Measurements from ENCODE around the gene DGKG.

The DGKG gene

GRCh38 chr3:186318135-186318534, 43.9 kb downstream of the DGKG start:
- no peak for DNase-seq (ENCODE audit: low read depth)

DNA sequence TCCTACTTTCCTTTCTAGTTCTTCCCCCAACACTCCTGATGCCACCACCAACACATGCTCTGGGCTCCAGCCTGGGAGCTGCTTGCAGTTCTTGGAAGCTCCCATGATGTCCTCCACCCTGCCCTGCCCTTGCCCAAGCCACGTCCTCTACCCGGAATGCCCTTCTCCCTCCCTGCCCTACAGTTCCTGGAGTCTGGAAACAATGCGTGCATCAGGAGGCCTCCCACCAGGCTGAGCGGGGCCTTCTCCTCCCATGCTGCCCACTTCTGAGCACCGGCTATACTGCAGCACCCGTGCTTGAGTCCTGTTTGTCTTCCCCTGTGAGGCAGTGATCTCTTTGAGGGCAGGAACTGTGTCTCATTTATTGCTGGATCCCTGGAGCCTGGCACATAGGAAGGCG, 44.6 kb downstream of the DGKG start:
- no peak for DNase-seq (ENCODE audit: low read depth)

DNA sequence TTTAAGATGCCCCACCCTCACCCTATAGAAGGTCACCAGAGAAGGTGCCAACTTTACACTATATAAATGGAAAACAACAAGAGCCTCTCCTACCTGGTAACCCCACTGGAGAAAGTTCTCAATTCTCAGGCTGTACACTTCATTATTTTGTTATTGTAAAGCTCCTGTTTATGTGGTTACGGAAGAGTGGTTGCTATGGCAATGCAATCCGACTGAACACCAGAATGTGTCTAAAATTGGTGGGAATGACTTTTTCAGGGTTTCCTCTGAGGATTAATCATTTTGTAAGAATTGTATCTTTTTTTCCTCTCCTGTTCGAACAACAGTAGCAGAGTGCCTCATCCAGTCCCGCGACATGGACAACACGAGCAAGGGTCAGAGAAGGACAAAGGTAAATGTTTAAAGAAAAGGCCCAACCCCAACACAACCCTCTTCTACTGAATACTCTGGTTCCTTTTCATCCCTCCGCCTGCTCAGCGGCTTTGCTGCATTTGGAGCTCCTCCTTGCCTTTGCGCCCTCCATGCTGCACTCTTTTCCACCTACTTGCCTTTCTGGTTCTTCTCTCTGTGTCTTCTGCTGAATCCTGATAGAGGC, 45.3 kb downstream of the DGKG start:
- no peak for DNase-seq (ENCODE audit: low read depth)

- no peak for DNase-seq (ENCODE audit: low read depth)
These were observed 46.3 kb downstream of the DGKG start for GRCh38 chr3:186315581-186316354.

- no peak for DNase-seq (ENCODE audit: low read depth)
These were observed 47.1 kb downstream of the DGKG start for GRCh38 chr3:186314896-186315295.

- no peak for DNase-seq (ENCODE audit: low read depth)
These were observed 50.6 kb downstream of the DGKG start for GRCh38 chr3:186311441-186311840.

DNA sequence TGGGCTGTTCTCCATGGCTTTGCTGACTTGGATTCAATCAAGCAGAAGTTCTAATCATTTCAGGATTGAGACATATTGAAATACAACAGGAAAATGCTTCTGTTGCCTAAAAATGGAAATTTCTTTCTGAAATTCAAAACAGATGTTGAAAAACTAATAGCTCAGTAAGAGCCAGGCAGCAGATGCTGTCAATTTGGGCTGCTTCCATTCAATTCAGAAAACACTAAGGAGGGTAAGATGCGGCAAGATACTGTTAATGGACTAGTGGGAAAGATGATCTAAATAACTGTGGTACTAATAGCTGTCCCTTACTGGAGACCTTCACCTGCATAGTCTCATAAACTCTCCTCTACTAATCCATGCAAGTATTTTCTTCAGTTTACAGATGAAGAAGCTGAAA, 53.5 kb downstream of the DGKG start:
- DNase-seq (ENCODE audit: low read depth): no peak

DNA sequence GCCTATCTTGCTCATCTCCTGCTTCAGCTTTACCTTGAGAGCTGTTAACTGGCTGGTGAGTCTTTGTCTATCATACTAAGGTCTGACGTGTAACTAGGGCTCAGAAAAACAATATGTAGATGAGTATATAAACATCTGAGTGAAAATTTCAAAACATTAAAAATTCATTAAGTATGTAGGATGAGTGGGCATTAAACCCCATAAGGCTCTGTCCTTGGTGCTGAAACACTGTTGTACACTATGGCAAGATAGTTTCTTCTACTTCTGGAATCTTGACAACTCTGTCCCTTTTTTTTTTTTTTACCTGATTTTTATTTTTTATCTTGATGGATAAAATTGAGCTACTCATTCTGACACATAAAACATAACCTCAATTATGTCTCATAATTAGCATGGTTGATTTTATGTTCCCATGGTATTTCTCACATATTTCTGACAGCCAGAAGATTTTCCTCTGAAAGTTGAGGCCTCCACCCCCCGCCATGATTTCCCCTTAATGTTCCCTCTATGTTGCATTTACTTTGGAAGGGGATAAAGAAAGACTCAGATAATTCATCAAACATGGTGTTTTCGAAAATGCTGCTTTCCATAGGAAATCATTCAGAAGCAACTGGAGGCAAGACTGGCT, 54.3 kb downstream of the DGKG start:
- DNase-seq (ENCODE audit: low read depth): no peak

- no peak for DNase-seq (ENCODE audit: low read depth)
These were observed 56.7 kb downstream of the DGKG start for GRCh38 chr3:186305286-186305685.

DNA sequence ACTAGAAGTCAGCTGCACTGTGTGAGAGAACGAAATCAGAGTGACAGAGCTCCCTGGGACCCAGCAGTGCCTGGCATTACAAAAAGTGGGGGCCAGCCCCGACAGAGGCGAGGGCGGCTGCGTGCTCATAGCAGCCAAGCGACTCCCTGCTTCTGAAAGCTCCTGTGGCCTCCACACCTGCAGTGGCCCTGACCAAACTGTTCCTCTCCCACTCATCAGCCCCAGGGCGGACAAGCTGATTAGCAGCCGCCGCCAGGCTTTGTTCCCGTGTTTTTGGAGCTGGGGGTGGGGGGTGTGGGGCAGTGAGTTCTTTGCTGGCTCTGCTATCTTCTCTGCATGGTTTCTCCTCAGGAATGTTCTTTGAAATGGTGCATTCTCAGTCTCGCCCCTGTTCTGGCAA, 58.1 kb downstream of the DGKG start:
- DNase-seq (ENCODE audit: low read depth): no peak

DNA sequence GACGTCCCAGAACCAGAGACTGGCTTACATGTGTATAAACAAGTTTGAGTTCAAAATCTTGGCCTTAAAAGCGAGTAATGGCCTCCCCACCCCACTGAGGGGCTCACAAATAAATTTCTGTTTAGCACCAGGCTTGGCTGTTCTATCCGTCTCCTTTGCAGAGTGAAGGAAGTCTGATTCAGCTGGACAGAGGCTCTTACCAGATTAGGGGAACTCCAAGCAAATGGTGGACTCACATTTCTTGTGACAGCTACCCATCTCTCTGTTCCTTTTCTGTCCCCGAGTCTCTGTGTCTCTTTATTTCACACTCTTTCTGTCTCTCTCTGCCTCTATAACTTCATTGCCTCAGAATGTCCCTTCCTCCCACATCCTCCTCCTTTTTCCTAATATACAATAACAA, 62.7 kb downstream of the DGKG start:
- DNase-seq (ENCODE audit: low read depth): no peak

DNA sequence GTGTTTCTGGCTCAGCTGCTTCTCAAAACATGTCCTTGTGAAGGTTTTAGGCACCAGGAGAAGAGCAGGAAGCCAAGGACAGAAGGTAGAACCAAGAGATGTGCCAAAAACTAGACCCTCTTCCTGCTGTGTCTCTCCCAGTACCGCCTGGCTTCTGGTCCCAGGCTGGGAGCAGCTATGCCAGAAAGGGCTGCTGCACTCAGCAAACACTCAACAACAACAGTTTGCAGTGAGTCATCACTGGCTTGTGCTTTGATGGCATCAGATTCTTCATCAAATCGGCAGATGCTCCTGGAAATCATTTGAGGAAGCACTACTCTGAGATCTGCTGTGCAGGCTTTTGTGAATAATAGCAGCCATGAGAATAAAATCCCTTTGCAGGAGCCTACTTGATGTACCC, 63.2 kb downstream of the DGKG start:
- no peak for DNase-seq (ENCODE audit: low read depth)

GRCh38 chr3:186290796-186291195, 71.2 kb downstream of the DGKG start:
- DNase-seq (ENCODE audit: low read depth): no peak

- DNase-seq (ENCODE audit: low read depth): no peak
These were observed 74.3 kb downstream of the DGKG start for GRCh38 chr3:186287711-186288110.

GRCh38 chr3:186286114-186286513, 75.9 kb downstream of the DGKG start:
- no peak for DNase-seq (ENCODE audit: low read depth)

DNA sequence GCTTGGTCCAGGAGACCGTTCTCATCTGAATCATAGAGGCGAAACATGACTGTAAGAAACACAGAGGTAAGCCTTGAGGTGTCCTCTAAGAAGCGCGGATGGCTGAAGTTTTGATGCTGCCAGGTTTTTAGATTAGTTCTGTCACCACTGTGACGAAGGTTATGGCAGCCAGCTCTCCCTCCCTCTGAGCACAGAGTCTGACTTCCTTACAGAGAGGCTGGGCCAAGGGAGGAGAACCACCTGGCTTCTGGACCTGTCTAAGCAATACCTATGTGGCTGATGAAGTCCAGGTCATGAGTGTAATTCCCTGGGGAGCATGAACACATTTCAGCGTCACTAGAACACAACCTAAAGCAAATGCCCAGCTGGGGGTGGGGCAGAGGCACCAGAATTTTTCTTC, 77.4 kb downstream of the DGKG start:
- DNase-seq (ENCODE audit: low read depth): no peak

DNA sequence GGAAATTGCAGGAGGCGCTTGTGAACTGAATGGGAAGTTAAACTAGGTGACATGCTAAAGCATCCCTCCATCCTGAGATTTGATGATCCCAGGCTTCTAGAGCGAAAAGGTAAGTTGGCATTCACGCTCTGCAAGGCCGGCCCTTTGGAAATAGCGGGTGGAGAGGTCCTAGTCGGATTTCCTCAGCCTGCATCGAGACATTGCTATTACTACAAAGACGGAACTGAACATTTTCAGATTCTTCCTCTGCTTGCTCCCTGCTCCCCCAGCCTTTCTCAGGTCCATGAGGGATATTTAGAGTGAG, 77.7 kb downstream of the DGKG start:
- DNase-seq (ENCODE audit: low read depth): no peak

DNA sequence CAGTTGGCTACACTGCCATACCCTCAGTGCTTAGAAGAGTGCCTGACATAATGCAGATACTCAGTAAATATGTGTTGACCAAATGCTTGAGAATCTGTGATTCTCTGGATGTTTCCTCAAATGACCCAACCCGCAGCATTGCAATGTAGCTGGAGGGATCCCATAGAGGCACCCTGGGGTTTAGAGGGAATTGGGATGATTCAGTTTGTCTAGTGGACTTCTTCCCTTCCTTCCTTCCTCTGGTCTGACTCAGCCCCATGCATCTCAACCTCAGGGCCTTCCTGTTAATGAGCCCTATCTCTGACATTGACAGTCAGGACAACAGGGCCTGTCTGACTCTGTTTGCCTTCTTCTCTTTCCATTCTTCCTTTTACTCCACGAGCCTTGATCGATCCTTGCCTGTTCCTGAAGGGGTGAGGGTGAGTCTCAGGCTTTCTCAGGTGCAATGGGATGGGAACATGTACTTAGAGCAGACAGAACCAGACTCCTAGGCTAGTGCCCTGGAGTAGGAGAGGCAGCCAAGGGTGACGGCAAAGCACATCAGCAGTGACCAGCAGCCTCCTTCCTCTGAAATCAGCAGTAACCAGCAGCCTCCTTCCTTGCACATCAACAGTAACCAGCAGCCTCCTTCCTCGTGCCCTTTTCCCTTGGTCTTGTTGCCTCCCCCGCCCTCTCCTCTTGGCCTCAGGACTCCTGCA, 78.2 kb downstream of the DGKG start:
- no peak for DNase-seq (ENCODE audit: low read depth)

DNA sequence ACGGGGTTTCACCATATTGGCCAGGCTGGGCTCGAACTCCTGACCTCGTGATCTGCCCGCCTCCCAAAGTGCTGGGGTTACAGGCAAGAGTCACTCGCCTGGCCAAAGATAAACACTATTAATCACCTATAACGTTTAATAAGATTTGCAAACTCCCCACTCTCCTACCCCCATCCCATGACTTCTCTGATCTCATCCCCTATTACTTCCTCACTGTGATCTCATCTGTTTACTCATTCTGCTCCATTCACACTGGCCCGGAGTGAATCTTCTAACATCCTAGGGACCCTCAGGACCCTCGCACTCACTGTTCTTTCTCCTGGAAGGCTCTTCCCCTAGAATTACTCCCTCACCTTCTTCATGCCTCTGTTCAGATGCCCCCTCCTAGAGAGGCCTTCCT, 78.9 kb downstream of the DGKG start:
- no peak for DNase-seq (ENCODE audit: low read depth)

GRCh38 chr3:186281176-186281575, 80.9 kb downstream of the DGKG start:
- DNase-seq (ENCODE audit: low read depth): no peak

GRCh38 chr3:186280737-186281136, 81.3 kb downstream of the DGKG start:
- DNase-seq (ENCODE audit: low read depth): no peak

DNA sequence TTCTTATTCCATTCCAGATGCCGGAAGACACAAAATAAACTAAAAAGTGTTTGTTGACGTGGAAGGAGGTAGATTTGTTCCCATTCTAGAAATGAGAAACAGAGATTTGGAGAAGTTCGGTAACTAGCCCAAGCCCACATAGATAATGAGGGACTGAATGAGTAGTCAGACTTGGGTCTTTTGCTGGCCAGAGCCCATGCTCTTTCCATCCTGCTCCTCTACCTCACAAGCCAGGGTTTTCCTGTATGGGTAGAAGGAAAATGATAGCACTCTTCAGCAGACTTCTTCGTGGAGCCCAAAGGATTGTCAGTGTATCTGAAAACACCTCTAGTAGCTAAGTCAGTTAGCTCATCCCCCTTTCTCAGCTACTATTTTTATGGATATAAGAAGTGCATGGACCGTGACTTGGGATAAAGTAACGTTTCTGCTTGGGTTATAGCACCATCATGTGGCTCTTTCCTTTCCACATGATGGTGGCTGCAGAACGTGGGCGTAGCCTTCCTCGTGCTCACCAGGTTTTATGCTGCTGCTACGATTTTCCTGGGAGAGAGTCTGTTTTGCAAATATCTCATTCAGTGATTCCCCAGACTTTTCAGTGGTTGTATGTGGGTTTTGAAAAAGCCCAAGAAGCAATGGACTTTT, 84.6 kb downstream of the DGKG start:
- no peak for DNase-seq (ENCODE audit: low read depth)

- DNase-seq (ENCODE audit: low read depth): no peak
These were observed 86.6 kb downstream of the DGKG start for GRCh38 chr3:186275436-186275835.
